Stimulated activated CD8-positive, alpha-beta memory T cell treated with anti-CD3 and anti-CD28 coated beads, Interleukin-12 subunit alpha, Interleukin-12 subunit beta, amount 100 ng/mL, for 1 hour (primary cell): ENCODE results near the gene ENAM.
"Not testable (repeated sequence)": the region's sequence is repeated elsewhere in the genome, so short reads cannot be mapped to it uniquely, and the experiment has no call there.

ENCODE experiments used
- DNase-seq: peaks from one replicate; pipeline ENCODE4 v3.0.0-alpha.2; 2020; ENCODE audit warnings: low read depth

Gene ENAM

GRCh38 chr4:70629469-70630090 is 1.0 kb downstream of the ENAM start:
- no peak for DNase-seq

GRCh38 chr4:70630162-70630561 is 1.6 kb downstream of the ENAM start:
- DNase-seq = no peak

DNA sequence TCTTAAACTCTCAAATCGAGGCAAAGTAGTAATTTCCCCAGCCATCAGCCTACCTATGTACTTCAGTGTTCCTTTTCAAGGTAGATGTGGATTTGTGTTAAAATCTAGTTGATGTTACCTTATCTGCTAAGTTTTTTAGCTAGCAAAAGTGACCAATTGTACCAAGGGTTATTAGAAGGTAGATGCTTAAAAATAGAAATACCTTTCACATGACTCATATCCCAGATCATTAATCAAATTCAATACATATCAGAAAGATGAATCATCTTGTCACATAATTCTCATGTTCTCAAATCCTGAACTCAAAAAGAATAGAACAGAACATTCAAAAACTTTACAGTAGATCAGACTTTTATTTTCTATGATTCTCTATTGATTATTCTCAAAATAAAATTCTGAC is 3.5 kb downstream of the ENAM start:
- no peak for DNase-seq

DNA sequence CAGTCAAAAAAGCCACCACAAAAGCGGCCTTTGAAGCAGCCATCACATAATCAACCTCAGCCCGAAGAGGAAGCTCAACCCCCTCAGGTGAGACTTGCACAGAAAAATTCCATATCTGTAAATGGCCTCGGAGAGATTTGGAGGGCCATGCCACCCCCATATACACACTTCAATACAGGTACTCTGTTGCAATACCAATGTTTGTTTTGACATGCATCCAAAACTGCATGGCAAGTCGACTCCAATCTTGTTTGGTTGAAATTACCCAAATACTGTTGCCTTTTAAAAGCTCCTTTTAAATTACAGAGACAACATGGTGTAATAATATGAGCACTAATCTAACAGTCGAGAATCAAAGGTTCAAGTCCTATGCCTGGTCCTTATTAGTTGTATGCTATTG is 5.9 kb downstream of the ENAM start:
- DNase-seq = no peak

GRCh38 chr4:70637239-70637913 is 8.8 kb downstream of the ENAM start:
- DNase-seq = no peak

DNA sequence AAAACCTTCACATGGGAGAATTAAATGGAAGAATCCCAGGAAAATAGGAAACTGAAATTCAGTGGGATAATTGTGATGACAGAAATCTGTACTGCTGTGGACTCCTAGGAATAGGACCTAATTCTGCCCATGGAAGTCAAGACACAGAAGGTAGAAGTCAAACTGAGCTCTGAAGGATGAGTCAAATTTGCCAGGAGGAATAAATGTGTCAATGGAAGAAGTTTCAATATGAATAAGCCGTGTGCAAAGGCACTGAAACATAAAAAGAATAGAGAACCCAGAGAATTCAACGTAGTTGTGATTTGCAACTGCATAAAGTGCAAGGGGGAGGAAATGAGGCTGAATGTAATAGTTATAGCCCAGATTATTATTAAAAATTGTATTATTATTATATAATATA is 11.6 kb downstream of the ENAM start:
- DNase-seq = no peak

GRCh38 chr4:70650741-70651140 is 22.2 kb downstream of the ENAM start:
- not testable (repeated sequence) for DNase-seq

DNA sequence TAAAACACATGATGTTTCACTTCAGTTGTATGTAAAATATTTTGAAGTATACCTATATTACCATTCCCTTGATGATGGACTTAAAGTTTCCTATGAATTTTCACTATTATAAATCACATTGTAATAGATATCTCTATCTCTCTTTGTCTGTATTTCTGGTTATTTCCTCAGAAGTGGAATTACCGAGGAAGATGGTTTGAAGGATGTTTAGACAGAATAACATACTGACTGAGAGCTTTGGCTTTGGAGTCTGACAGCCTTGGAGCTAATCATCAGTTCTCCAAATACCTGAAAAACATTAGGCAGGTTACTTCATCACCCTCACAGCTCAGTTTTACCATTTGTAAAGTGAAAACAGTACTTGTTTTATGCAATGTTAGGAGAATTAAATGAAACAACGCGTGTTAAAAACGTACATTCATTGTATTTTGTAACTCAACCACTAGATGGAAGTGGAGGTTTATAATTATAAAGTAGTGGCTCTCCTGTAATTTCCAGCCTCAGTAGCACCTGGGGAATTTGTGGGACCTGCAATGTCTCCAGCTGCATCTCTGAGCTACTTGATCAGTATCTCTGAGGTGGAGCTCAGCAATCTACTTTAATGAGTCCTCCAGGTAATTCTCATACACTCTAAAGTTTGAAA is 23.4 kb downstream of the ENAM start:
- DNase-seq = no peak

DNA sequence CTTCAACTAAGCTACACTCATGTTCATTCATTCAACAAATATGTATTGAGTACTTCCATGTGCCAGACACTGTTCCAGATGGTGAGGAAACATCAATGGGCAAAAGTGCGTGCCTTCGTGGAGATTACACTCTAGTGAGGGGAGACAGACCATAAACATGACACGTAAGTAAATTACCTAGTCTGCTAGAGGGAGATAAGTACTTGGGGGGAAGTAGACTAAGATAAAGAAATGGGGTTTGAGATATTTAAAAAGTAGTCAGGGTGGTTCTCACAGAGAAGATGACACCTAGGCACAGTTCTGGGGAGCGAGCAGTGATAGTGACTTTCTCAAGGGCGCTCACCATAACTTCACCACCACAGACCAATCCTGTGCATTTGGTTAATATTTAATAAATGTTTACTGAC is 26.1 kb downstream of the ENAM start:
- DNase-seq = no peak

GRCh38 chr4:70657326-70657725 is 28.8 kb downstream of the ENAM start:
- no peak for DNase-seq

GRCh38 chr4:70658418-70658817 is 29.9 kb downstream of the ENAM start:
- DNase-seq = no peak

- DNase-seq = no peak
These were observed 31.6 kb downstream of the ENAM start for GRCh38 chr4:70660106-70660505.

GRCh38 chr4:70661309-70661922 is 32.9 kb downstream of the ENAM start:
- DNase-seq = not testable (repeated sequence)

- DNase-seq = no peak
These were observed 37.8 kb downstream of the ENAM start, which contains the start of gene JCHAIN for GRCh38 chr4:70666369-70666768. Gene JCHAIN, minus strand, starts transcription at chr4:70666508. Its CDS starts 18 bp downstream, at chr4:70666490.

DNA sequence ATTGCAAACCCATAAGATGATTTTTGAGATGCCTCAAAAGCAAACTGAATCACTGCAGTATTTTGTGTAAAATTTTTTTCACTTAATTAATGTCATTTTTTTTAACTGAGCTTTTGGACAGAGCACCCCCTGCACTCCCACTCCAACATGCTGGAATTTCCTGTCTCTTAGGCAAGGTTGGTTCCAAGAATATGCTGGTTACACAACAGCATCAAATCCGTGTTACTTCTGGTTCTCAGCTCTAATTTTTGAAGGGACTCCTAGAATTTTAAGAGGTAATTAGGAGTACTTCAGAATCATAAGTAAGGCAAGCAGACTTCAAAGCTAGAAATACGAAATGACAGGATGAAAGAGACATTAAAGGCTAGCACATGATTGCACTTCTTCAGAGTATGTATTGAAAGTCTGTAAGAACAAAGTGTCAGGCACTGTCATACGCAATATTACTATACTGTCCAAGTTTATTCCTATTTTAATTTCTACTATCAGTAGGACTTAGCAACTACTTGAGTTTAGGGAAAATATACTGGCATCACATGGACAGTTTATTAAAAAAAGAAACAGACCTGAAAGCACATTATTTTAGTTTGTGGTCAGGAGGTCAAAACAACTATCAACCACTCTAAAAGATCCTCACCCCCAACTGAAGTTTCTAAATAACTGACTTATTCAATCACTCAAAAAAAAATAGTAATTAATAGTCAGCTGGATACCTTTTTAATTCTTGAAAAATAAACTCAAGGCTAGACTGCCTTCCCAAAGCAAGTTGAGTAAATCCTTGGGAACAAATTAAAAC is 39.4 kb downstream of the ENAM start:
- no peak for DNase-seq

- DNase-seq = no peak
These were observed 41.9 kb downstream of the ENAM start for GRCh38 chr4:70670332-70671014.

DNA sequence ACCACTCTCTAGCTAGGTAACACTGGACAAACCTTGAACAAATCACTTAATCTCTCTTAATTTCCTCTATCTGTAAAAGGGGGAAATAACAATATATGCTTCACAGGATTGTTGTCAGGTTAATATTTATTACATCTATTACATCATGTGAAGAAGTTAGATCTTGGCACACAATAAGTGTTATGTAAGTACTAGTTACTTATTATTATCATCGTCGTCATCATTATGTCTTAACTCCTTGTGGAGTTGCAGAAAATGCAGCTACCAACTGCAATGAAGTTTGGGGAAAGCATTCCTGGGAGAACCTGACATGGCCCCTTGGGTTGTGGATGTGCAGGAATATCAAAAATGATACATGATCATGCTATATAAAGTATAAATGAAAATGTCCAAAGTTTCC is 42.5 kb downstream of the ENAM start:
- no peak for DNase-seq

- no peak for DNase-seq
These were observed 45.6 kb downstream of the ENAM start for GRCh38 chr4:70674191-70674590.

DNA sequence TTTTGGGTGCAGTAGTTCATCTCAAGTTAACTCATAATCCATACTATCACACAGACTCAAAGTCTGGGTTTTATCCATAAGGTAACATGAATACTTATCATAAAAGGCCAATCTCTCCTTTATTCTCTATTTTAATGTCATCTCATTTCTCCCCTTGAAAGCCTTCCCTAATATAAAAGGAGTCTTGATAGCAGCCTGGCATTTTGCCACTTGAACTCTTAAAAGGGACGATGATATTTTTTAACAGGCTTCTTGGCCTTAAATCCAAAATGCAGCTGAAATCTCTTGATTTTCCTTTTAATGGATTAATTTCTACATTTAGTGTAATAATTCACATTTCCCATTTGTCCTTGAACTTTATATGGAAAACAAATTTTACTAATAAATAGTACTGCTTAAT is 46.2 kb downstream of the ENAM start:
- DNase-seq = no peak

- DNase-seq = no peak
These were observed 48.1 kb downstream of the ENAM start for GRCh38 chr4:70676554-70677090.

DNA sequence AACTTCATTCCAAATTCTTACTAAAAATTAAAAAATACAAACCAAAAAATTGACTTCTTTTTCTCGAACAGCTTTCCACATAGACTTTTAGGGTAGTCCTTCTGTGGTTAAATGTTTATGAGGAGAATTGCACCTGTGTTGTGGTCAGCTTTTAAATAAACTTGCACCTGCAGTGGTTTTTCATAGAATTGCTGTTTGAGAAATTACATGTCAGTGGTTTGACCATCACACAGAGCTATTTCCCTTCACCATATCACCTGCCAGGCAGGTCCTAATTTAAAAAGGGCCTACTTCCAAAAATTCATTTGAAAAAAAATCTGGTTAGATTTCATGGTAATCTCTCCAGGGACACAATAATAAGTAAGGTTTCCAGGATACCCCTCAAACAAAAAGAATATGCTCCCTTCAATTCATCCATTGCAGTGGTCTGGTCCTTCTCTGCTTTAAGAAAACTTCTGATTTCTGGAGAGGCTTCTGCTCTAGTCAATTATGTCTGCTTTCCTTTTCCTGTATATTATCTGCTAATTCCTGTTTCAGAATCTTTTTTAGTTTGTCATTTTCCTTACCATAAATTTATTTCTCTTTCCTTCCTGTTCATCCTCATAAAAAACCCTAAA is 49.9 kb downstream of the ENAM start:
- no peak for DNase-seq
